C4-2B (cell line): ENCODE results near the gene RASA3.

Experiments used
- ZFX ChIP-seq: fragments of 450-650 bp; IDR thresholded peaks from 2 replicates; pipeline ENCODE4 v1.6.1; 2017
- TF ChIP-seq, protein P1 (sequence below): fragments of 450-650 bp; conservative IDR thresholded peaks from 2 replicates; pipeline ENCODE4 v1.5.1; 2017; ENCODE audit warnings: mild to moderate bottlenecking

- TF ChIP-seq, protein P1, sequence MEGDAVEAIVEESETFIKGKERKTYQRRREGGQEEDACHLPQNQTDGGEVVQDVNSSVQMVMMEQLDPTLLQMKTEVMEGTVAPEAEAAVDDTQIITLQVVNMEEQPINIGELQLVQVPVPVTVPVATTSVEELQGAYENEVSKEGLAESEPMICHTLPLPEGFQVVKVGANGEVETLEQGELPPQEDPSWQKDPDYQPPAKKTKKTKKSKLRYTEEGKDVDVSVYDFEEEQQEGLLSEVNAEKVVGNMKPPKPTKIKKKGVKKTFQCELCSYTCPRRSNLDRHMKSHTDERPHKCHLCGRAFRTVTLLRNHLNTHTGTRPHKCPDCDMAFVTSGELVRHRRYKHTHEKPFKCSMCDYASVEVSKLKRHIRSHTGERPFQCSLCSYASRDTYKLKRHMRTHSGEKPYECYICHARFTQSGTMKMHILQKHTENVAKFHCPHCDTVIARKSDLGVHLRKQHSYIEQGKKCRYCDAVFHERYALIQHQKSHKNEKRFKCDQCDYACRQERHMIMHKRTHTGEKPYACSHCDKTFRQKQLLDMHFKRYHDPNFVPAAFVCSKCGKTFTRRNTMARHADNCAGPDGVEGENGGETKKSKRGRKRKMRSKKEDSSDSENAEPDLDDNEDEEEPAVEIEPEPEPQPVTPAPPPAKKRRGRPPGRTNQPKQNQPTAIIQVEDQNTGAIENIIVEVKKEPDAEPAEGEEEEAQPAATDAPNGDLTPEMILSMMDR: no peak
- TF ChIP-seq ZFX: no peak
Observed at GRCh38 chr13:114059428-114059827, 73.0 kb downstream of the RASA3 start.
